ENCODE measurements around the gene P2RY6.

- TF ChIP-seq POLR2A (IDR thresholded peaks at IDR 0.05): no peak
- TF ChIP-seq, protein P1, sequence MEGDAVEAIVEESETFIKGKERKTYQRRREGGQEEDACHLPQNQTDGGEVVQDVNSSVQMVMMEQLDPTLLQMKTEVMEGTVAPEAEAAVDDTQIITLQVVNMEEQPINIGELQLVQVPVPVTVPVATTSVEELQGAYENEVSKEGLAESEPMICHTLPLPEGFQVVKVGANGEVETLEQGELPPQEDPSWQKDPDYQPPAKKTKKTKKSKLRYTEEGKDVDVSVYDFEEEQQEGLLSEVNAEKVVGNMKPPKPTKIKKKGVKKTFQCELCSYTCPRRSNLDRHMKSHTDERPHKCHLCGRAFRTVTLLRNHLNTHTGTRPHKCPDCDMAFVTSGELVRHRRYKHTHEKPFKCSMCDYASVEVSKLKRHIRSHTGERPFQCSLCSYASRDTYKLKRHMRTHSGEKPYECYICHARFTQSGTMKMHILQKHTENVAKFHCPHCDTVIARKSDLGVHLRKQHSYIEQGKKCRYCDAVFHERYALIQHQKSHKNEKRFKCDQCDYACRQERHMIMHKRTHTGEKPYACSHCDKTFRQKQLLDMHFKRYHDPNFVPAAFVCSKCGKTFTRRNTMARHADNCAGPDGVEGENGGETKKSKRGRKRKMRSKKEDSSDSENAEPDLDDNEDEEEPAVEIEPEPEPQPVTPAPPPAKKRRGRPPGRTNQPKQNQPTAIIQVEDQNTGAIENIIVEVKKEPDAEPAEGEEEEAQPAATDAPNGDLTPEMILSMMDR (IDR thresholded peaks at IDR 0.05): no peak
Observed at GRCh38 chr11:73268671-73269271, 3.4 kb upstream of the P2RY6 start.

All from thyroid gland (tissue), 4 donors.